Measurements from ENCODE around the gene ABCC10.
A peak's percentile ranks its signal among the peaks of the same experiment; 100 is the strongest.

The ABCC10 gene

GRCh38 chr6:43471399-43471798 lies 44.1 kb downstream of the ABCC10 start:
- DNase-seq = no peak

GRCh38 chr6:43472515-43472914 lies 45.2 kb downstream of the ABCC10 start:
- no peak for DNase-seq

- DNase-seq = no peak
These were observed 48.2 kb downstream of the ABCC10 start for GRCh38 chr6:43475516-43475915.

- no peak for DNase-seq
These were observed 49.4 kb downstream of the ABCC10 start for GRCh38 chr6:43476746-43477145.

- DNase-seq = peak; percentile 88
These were observed 50.1 kb downstream of the ABCC10 start, which contains the start of gene TJAP1 for GRCh38 chr6:43477235-43478007. Gene TJAP1, plus strand, starts transcription at chr6:43477570. Its CDS starts 21,432 bp downstream, at chr6:43499002.

GRCh38 chr6:43478008-43478372 lies 50.6 kb downstream of the ABCC10 start:
- no peak for DNase-seq

- DNase-seq = no peak
These were observed 53.7 kb downstream of the ABCC10 start for GRCh38 chr6:43481075-43481474.

- no peak for DNase-seq
These were observed 54.4 kb downstream of the ABCC10 start for GRCh38 chr6:43481591-43482236.

- no peak for DNase-seq
These were observed 61.4 kb downstream of the ABCC10 start for GRCh38 chr6:43488667-43489276.

- no peak for DNase-seq
These were observed 62.1 kb downstream of the ABCC10 start for GRCh38 chr6:43489277-43490072.

- DNase-seq = no peak
These were observed 63.2 kb downstream of the ABCC10 start for GRCh38 chr6:43490523-43490939.

GRCh38 chr6:43491750-43492661 lies 64.7 kb downstream of the ABCC10 start:
- no peak for DNase-seq

GRCh38 chr6:43492673-43493072 lies 65.3 kb downstream of the ABCC10 start:
- no peak for DNase-seq

GRCh38 chr6:43493230-43493629 lies 65.9 kb downstream of the ABCC10 start:
- no peak for DNase-seq

GRCh38 chr6:43493833-43494232 lies 66.5 kb downstream of the ABCC10 start:
- DNase-seq = no peak

GRCh38 chr6:43494321-43494720 lies 67.0 kb downstream of the ABCC10 start:
- no peak for DNase-seq

GRCh38 chr6:43494766-43495165 lies 67.4 kb downstream of the ABCC10 start:
- no peak for DNase-seq

GRCh38 chr6:43495409-43495941 lies 68.1 kb downstream of the ABCC10 start:
- DNase-seq = no peak

- DNase-seq = no peak
These were observed 69.2 kb downstream of the ABCC10 start for GRCh38 chr6:43496370-43497128.

GRCh38 chr6:43497129-43497396 lies 69.7 kb downstream of the ABCC10 start:
- no peak for DNase-seq

- no peak for DNase-seq
These were observed 70.3 kb downstream of the ABCC10 start for GRCh38 chr6:43497689-43498088.

All from NCI-H748 treated with DMSO at 0.1 percent for 48 hours (cell line).